NCI-H226 (cell line): ENCODE results near the gene SETD1B.
"Not testable (repeated sequence)": the region's sequence is repeated elsewhere in the genome, so short reads cannot be mapped to it uniquely, and the experiment has no call there.

Source experiments
- DNase-seq: peaks from one replicate; pipeline ENCODE4 v3.0.0-alpha.2; 2015

Gene SETD1B

GRCh38 chr12:121860699-121861098, 56.9 kb downstream of the SETD1B start:
- not testable (repeated sequence) for DNase-seq

GRCh38 chr12:121861636-121862254, 57.9 kb downstream of the SETD1B start:
- no peak for DNase-seq

- DNase-seq, result no peak
These were observed 62.5 kb downstream of the SETD1B start for GRCh38 chr12:121866331-121866730.

GRCh38 chr12:121869229-121869628, 65.4 kb downstream of the SETD1B start:
- not testable (repeated sequence) for DNase-seq

- DNase-seq, result no peak
These were observed 67.7 kb downstream of the SETD1B start for GRCh38 chr12:121871467-121871866.

GRCh38 chr12:121872546-121873215, 68.9 kb downstream of the SETD1B start:
- DNase-seq, result peak; percentile 76

- no peak for DNase-seq
These were observed 69.4 kb downstream of the SETD1B start for GRCh38 chr12:121873216-121873569.

GRCh38 chr12:121874071-121874470, 70.3 kb downstream of the SETD1B start:
- no peak for DNase-seq

GRCh38 chr12:121875582-121875981, 71.8 kb downstream of the SETD1B start:
- no peak for DNase-seq

- DNase-seq, result not testable (repeated sequence)
These were observed 72.3 kb downstream of the SETD1B start for GRCh38 chr12:121876080-121876447.
